OCI-LY1 (cell line): ENCODE results near the gene HBS1L.

Experiments
- H2AFZ ChIP-seq: fragments of 200-600 bp; sonication (generic), shearing (Covaris generic); 2 replicates; pipeline ENCODE4 v1.6.0; 2014; ENCODE audit warnings: antibody characterized with exemption, mild to moderate bottlenecking, low read length
- H3F3A ChIP-seq: fragments of 200-600 bp; sonication (generic), shearing (Covaris generic); 2 replicates; pipeline ENCODE4 v1.6.0; 2014; ENCODE audit warnings: mild to moderate bottlenecking, antibody characterized with exemption, low read length, moderate library complexity; ENCODE audit not compliant: insufficient read depth
- H3K27ac ChIP-seq: fragments of 200-600 bp; sonication (generic); 2 replicates; pipeline ENCODE4 v1.5.1; 2014; ENCODE audit warnings: low read length, mixed run types, mild to moderate bottlenecking, low read depth; ENCODE audit not compliant: poor library complexity, severe bottlenecking
- H3K27me3 ChIP-seq: fragments of 200-600 bp; sonication (generic); 2 replicates; pipeline ENCODE4 v1.6.0; 2014; ENCODE audit warnings: antibody characterized with exemption, mild to moderate bottlenecking, low read length, moderate library complexity; ENCODE audit not compliant: insufficient read depth
- H3K36me3 ChIP-seq: fragments of 200-600 bp; sonication (generic); 2 replicates; pipeline ENCODE4 v1.6.1; 2014; ENCODE audit warnings: mild to moderate bottlenecking, antibody characterized with exemption, low read length, moderate library complexity, mixed read lengths; ENCODE audit not compliant: insufficient read depth
- H3K4me1 ChIP-seq: fragments of 200-600 bp; sonication (generic); 2 replicates; pipeline ENCODE4 v1.5.1; 2014; ENCODE audit warnings: mild to moderate bottlenecking, low read length, moderate library complexity; ENCODE audit not compliant: insufficient read depth, severe bottlenecking
- H3K4me2 ChIP-seq: fragments of 200-600 bp; sonication (generic), shearing (Covaris generic); 2 replicates; pipeline ENCODE4 v1.6.1; 2014; ENCODE audit warnings: low read length
- H3K4me3 ChIP-seq: fragments of 200-600 bp; sonication (generic); 2 replicates; pipeline ENCODE4 v1.5.1; 2014; ENCODE audit warnings: low read length, low read depth, mild to moderate bottlenecking, mixed read lengths; ENCODE audit not compliant: poor library complexity, severe bottlenecking
- H3K79me2 ChIP-seq: fragments of 200-600 bp; shearing (Covaris generic); 2 replicates; pipeline ENCODE4 v1.6.1; 2016; ENCODE audit warnings: mixed run types, low read length, mixed read lengths; ENCODE audit not compliant: insufficient read depth
- H3K9ac ChIP-seq: fragments of 200-600 bp; sonication (generic), shearing (Covaris generic); 2 replicates; pipeline ENCODE4 v1.6.1; 2014; ENCODE audit warnings: mild to moderate bottlenecking, low read length, mixed read lengths
- H3K9me2 ChIP-seq: fragments of 200-600 bp; sonication (generic), shearing (Covaris generic); 2 replicates; pipeline ENCODE4 v1.6.1; 2014; ENCODE audit warnings: low read depth, mild to moderate bottlenecking, low read length, mixed read lengths
- H3K9me3 ChIP-seq: fragments of 200-600 bp; shearing (Covaris generic); 2 replicates; pipeline ENCODE4 v1.6.1; 2014; ENCODE audit warnings: low read length, mixed read lengths
- H4K20me1 ChIP-seq: fragments of 200-600 bp; sonication (generic), shearing (Covaris generic); 2 replicates; pipeline ENCODE4 v1.6.0; 2016; ENCODE audit warnings: mild to moderate bottlenecking, low read length; ENCODE audit not compliant: insufficient read depth
- EZH2 ChIP-seq: fragments of 200-600 bp; sonication (generic), shearing (Covaris generic); IDR thresholded peaks from 2 replicates; pipeline ENCODE4 v1.8.0; 2017; ENCODE audit warnings: borderline replicate concordance, mixed run types, mild to moderate bottlenecking, antibody characterized with exemption, low read length, moderate library complexity, mixed read lengths
- TF ChIP-seq, protein P1 (sequence below): fragments of 200-600 bp; sonication (generic), shearing (Covaris generic); IDR thresholded peaks from 2 replicates; pipeline ENCODE4 v1.5.1; 2017; ENCODE audit warnings: mild to moderate bottlenecking, antibody characterized with exemption, low read length, moderate library complexity, mixed read lengths

HBS1L gene

DNA sequence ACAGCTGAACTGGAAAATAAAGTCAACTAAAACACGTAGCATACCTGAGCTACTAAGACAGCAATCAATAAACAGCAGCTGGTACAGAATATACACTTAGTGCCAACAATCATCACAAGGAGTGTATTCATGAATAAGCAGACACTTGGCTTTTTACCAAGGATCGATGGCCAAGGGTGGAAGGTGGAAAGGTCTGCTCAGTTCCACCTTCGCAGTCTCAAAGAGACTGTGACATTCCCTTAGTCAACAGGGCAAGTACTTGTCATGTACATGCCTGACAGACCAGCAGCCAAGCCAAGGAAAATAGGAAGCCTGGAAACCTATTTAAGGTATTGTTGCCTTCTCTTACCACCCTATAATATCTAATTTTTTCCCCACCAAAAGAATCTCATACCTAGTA is 21.4 kb downstream of the HBS1L start:
- no peaks in the 10 kb centered on the region for H4K20me1 ChIP-seq
- TF ChIP-seq, protein P1, sequence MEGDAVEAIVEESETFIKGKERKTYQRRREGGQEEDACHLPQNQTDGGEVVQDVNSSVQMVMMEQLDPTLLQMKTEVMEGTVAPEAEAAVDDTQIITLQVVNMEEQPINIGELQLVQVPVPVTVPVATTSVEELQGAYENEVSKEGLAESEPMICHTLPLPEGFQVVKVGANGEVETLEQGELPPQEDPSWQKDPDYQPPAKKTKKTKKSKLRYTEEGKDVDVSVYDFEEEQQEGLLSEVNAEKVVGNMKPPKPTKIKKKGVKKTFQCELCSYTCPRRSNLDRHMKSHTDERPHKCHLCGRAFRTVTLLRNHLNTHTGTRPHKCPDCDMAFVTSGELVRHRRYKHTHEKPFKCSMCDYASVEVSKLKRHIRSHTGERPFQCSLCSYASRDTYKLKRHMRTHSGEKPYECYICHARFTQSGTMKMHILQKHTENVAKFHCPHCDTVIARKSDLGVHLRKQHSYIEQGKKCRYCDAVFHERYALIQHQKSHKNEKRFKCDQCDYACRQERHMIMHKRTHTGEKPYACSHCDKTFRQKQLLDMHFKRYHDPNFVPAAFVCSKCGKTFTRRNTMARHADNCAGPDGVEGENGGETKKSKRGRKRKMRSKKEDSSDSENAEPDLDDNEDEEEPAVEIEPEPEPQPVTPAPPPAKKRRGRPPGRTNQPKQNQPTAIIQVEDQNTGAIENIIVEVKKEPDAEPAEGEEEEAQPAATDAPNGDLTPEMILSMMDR = no peak
- no peak for TF ChIP-seq EZH2
- H3K4me1 ChIP-seq = no peaks in the 10 kb centered on the region
- no peak overlapping the region for H3K4me3 ChIP-seq
- peaks cover 12% of the 10 kb centered on the region for H3K79me2 ChIP-seq
- no peak overlapping the region for H3K27ac ChIP-seq
- H3K9me3 ChIP-seq = no peaks in the 10 kb centered on the region
- no peak overlapping the region for H3K9ac ChIP-seq
- H3K4me2 ChIP-seq = no peak overlapping the region
- no peaks in the 10 kb centered on the region for H3F3A ChIP-seq
- H3K27me3 ChIP-seq = no peaks in the 10 kb centered on the region
- no peaks in the 10 kb centered on the region for H3K9me2 ChIP-seq
- no peak overlapping the region for H2AFZ ChIP-seq
- peaks cover 72% of the 10 kb centered on the region for H3K36me3 ChIP-seq

DNA sequence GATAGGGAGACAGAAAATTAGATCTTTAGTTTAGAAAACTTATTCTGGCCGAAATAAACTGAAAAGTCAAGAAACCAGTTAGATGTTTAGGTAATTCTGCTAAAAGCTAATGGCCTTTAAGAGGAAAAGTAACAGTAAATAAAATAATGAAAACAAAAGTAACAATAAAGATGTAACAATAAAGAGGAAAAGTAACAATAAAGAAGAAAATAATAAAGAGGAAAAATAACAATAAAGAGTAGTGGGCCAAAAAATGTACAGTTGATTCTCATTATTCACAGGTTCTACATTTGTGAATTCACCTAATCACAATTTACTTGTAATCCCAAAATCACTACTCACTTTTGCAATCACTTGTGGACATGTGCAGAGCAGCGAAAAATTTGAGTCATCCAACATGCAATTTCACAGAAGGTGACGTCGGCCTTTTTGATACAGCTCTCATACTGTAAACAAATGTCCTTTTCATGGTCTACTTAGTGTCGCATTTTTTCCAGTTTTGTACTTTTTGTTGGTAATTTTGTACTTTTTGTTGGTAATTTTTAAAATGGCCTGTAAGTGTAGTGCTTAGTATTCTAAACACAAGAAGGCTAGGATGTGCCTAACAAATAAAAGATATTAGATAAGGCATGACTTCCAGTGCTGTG is 24.0 kb downstream of the HBS1L start:
- no peak overlapping the region for H3K4me2 ChIP-seq

DNA sequence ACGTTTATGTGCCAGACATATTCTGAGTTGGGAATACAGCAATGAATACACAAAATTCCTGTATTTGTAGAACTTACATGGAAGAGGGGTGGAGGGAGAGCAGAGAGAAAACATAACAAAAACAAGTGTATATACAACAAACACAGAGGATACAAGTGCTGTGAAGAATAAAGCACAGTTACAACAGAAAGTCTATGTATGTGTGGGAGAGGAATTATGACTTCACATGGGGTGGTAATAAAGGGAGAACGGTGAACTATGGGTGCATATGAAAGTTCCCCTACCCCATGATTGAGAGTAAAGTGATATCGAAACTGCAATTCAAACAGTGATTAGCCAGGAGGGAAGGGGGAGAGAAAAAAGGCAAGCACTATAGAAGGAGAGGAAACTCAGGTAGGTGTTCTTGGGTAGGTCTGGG is 24.6 kb downstream of the HBS1L start:
- no peaks in the 10 kb centered on the region for H3K4me1 ChIP-seq
- H4K20me1 ChIP-seq = no peaks in the 10 kb centered on the region
- no peaks in the 10 kb centered on the region for H3K27me3 ChIP-seq
- peaks cover 62% of the 10 kb centered on the region for H3K36me3 ChIP-seq
- no peak overlapping the region for H3K4me3 ChIP-seq
- H2AFZ ChIP-seq = no peak overlapping the region
- no peak overlapping the region for H3K27ac ChIP-seq
- H3F3A ChIP-seq = no peaks in the 10 kb centered on the region
- no peaks in the 10 kb centered on the region for H3K9me2 ChIP-seq
- H3K4me2 ChIP-seq = no peak overlapping the region
- no peaks in the 10 kb centered on the region for H3K9me3 ChIP-seq
- peaks cover 33% of the 10 kb centered on the region for H3K79me2 ChIP-seq
- H3K9ac ChIP-seq = no peak overlapping the region
- no peak for TF ChIP-seq EZH2
- TF ChIP-seq, protein P1 = no peak

More for the DNA sequence above, 24.0 kb downstream of the HBS1L start:
- Histone ChIP-seq H3K9me2 (no peaks in the 10 kb centered on the region), H3K9me3 (no peaks in the 10 kb centered on the region), H3K4me3 (no peak overlapping the region), H3K79me2 (peaks cover 31% of the 10 kb centered on the region), H4K20me1 (no peaks in the 10 kb centered on the region), H3K27me3 (no peaks in the 10 kb centered on the region), H3K9ac (no peak overlapping the region), H2AFZ (no peak overlapping the region), H3F3A (no peaks in the 10 kb centered on the region), H3K27ac (no peak overlapping the region), H3K4me1 (no peaks in the 10 kb centered on the region), H3K36me3 (peaks cover 62% of the 10 kb centered on the region)
- TF ChIP-seq EZH2 = no peak
- TF ChIP-seq, protein P1 = no peak
